SK-N-DZ (cell line): Measurements from ENCODE around the gene PAXX.
"Not testable (repeated sequence)": the region's sequence is repeated elsewhere in the genome, so short reads cannot be mapped to it uniquely, and the experiment has no call there.

Experiments
- DNase-seq: peaks from one replicate; pipeline ENCODE4 v3.0.0-alpha.2; 2015; ENCODE audit warnings: low spot score

PAXX gene

DNA sequence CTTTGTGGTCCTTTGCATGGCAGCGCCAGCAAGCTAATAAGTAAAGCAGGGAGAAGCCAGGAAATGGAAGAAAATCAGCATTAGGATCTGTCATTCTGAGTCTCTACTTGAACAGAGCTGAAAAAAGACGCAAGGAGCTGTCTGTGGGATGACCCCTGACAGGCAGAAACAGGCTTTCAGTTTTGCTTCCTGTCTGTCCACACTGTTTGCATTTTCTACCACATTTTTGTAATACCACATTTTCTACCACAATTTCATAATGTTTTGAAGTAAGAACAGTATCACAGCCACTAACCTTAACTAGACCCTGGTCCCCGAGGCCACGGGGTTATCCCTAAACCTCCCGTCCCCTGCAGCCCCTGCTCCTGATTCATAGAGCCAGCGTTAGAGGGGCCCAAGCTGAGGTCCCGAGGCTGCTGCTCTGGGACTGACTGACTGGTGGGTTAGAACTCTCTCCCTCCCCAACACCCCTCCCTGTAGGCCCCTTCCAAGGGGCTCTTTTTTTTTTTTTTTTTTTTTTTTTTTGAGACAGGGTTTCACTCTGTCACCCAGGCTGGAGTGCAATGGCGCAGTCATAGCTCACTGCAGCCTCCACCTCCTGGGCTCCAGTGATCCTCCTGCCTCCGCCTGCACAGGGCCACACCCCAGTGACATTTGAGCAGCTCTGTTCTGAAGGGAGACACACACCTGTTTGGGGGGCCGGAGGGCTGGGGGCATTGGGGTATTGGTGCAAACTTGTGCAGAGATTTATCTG lies 8.1 kb downstream of the PAXX start:
- no peak for DNase-seq

DNA sequence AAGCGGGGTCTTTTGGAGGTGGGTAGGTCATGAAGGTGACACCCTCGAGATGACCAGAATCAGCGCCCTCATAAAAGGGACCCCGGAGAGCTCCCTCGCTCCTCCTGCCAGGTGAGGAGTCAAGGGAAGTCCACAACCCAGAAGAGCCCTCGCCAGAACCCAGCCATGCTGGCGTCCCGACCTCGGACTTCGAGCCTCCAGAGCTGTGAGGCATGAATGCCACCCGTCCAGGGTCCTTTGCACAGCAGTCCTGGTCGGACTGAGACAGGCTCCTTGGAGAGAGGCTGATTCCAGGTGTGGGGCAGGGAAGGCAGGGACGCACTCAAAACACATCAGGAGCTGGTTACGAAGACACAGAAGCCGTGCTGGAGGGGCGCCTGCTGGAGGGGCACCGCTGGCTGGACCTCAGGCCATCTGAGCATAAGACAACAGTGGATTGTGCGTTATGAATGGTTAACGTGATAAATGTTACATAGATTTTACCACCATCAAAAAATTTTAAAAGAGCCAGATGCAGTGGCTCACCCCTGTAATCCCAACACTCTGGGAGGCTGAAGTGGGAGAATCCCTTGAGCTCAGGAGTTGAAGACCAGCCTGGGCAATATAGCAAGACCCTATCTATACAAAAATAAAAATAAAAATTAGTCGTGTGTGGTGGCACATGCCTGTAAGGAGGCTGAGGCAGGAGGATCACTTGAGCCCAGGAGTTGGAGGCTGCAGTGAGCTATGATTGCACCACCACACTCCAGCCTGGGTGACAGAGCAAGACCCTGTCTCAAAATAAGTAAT lies 9.8 kb downstream of the PAXX start:
- DNase-seq: no peak

DNA sequence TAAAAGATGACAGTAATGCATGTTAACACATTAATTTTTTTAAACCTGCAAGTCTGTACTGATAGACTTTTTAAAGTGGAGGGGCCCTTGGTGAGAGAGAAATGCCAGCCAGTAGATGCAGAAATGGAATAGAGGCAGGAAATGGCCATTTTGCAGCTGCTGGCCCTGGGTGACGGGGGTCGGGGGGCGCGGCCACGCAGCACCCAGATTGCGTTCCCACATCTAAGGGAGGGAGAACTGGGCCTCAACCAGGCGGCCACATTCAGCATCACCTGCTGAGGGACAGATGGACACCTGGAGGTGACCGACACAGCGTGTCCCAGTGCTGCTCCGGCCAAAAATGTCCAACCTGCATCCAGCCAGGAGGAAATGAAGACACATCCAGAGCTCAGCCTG lies 10.4 kb downstream of the PAXX start:
- no peak for DNase-seq

DNA sequence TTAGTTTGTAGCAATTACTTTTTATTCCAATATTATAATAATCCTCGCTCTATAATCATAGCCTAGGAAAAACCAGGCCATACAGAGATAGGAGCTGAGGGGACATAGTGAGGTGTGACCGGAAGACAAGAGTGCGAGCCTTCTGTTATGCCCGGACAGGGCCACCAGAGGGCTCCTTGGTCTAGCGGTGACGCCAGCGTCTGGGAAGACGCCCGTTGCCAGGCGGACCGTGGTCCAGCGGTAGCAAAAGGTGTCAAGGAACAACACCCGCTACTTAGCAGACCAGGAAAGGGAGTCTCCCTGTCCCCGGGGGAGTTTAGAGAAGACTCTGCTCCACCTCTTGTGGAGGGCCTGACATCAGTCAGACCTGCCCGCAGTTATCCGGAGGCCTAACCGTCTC lies 12.1 kb downstream of the PAXX start:
- not testable (repeated sequence) for DNase-seq

DNA sequence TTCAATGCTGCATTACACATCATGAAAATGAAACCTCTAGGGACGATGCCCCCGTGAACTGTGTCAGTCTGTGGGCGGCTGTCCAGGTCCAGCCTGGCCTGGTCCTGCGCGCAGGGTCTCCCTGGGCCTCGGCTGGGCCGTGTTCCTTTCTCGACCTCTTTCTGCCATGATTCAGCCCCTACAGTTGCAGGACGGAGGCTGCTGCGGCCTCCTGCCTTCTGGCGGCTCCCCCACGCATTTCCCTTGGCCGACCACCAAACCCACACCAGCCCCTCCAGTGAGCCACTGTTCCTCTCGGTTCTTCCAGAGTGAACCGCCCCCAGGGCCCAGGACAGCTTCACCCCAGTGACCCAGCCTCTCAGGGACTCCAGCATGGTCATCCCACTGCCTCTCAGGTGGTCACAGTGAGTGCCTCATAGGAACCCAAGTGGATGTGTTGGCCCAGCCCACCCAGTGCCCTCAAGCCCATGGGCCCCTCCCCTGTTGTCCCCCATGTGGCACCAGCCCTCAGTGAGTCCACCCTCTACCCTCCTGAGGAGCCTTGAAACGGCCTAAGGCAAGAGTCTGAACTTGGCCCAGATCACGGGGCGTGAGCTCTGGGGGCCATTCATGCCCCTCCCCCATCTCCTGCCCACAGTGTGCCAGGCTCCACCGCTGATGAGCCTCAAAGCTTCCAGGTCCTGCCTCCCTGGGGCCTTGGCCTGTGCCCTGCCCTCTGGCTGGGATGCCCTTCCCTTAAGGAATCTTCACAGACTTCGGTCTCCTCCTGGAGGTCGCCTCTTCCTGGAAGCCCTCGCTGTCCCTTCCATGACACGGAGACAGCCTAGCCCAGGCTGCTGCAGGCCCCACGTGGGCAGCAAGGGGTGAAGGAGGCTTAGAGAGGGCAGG lies 14.1 kb downstream of the PAXX start:
- no peak for DNase-seq

DNA sequence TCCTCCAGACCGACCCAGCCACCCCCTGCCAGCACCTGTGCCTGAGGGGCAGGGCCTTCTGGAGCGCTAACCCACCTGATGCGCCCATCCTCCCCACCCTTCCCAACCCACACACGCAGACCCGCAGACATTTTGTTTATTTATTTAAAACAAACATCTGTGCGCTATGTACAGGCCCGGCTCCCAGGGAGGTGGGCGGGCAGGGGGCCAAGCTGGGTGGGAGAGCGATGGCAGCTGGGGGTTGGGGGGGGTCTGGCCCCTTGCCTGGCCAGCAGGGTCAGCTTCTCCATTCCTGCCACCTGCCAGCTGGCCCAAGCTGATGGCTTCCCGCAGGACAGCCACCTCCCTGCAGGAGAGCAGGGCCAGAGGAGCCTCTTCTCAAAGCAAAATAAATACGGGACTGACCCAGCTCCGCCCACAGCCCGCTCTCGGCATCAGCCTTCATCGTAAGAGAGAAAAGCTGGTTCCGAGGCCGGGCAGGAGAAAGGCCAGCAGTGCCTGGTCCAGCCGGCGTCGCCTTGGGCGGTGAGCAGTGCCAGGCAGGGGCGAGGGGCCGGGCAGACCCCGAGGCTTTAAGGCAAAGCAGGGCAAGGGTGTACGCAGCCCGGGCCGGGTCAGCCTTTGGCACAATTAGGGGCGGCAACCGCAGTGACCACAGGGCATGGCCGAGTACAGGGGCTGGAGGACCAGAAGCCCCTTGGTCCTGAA lies 15.0 kb downstream of the PAXX start:
- no peak for DNase-seq

DNA sequence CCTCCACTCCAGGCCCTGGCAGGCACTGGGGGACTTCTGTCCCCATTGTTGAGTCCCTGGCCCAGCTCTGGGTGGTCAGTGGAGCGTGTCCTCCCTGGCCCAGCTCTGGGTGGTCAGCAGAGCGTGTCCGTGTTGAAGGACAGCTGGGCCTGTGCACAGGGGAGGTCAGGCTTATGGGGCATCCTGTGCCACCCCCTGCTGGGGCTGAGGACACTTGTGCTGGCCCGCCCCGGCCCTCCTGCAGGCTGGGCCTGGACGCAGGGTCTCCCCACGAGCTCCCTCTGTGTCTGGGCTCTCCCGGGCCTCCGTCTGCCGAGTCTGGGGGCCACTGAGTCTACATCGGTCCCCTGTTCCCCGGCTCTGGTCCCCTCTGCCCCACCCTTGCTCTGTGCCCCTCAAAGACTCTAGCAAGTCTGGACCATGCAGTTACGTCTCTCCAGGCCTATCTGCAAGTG lies 15.6 kb downstream of the PAXX start:
- no peak for DNase-seq

DNA sequence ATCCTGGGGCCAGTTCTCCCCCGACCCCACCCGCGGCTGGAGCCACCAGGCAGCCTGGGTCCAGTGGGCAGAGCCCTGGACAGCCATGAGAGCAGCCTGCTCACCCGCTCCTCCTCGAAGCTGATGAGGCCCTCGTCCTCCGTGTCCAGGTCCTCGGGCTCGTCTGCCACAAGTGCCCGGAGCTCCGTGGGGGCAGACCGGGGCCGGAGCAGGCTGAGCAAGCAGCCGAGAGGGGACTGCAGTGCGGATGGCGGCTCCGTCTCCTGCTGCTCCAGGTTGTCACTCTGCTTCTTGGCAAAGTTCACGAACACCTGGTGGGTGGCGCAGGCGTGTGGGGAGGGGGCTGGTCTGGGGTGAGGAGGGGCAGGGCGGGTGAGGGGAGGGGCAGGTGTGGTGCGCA lies 16.1 kb downstream of the PAXX start:
- no peak for DNase-seq

DNA sequence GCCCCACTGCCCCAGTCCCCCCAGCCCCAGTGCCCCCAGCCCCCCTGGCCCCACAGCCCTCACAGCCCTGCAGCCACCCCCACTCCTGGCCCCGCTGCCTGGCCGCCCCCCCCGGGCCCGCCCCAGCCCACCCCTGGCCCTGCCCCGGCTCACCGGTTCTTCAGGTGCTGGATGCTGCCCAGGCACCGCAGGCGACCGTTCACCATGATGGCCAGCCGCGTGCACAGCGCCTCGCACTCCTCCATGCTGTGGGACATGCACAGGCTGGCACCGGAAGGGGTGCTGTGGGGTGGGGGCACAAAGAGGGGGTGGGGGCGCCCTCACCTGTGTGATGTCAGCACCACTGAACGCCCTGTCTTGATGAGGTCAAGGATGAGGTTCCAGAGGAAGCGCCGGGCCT lies 17.0 kb downstream of the PAXX start:
- no peak for DNase-seq

DNA sequence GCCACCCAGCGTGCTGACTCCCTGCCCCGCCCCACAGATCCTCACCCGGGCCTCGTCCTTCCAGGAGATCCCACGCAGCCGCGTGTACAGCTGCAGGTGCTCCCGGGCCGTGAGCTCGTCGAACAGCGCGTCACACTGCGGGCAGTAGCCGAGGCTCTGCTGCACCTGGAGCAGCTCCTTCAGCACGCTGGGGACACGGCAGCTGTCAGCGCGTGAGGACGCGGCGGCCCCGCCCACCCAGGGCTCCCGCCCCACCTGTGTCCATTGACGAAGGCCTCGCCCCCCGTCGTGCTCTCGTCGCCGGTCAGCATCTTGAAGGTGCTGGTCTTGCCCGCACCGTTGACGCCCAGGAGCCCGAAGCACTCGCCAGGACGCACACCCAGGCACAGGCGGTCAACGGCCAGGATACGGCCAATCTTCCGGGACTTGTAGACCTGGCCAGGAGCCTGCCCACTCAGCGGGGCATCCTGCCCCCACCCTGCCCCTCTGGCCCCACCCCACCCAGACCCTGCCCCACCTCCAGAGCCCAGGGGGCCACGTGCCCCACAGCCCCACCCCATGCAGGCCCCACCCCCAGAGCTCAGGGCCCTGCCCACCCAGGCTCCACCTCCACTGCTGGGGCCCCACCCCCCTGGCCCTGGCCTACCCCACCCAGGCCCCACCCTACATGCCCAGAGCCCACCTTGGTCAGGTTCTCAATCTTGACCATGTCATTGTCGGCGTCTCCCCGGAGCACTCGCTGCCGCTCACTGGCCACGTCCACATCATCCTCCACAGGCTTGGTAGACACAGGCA lies 17.9 kb downstream of the PAXX start:
- DNase-seq: no peak

DNA sequence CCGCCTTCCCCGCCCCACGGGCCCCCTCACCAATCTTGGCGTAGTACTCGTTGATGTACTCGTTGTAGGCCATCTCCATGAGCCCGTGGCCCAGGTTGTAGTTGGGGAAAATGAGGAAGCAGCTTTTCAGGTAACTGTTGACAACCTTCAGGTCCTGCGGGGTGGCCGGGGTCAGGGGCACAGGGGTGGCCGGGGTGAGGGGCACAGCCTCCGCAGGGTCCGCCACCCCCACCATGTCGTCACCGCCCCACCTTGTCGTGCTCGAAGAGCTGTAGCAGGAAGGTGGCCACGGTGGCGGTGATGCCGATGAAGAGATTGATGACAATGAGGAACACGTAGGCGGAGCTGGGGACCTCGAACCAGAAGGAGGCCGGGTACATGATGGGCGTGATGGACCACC lies 18.9 kb downstream of the PAXX start:
- DNase-seq: no peak

DNA sequence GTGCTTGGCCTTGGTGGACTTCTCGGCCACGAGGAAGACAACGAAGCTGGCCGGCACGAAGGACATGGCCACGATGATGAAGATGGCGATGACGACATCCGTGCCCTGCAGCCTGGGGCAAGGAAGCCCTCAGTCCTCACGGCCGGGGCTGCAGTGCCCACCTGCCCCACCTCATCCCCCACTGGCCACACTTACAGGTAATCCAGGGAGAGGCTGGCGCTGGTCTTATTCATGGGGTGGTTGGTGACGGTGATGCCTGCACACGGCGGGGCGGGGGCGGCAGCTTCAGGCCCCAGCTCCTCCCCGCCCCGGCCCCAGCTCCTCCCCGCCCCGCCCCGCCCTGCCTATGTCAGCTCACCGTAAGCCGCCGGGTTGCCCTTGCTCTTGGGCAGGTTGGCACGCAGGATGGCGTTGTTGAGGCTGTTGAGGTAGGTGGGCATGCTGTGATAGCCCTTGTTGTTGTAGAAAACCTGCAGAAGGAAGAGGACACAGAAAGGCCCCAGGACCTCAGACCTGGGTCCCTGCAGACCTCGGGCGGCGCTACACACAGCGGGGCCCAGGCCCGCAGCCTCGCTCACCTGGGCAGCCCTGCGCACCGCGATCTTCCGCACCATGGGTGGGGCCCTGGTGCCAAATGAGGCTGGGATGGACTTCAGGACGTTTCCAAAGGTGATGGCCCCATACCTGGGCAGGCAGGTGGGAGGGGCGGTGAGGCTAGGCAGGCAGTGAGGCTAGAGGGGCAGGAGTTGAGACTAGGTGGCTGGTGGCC lies 19.9 kb downstream of the PAXX start:
- DNase-seq: no peak

DNA sequence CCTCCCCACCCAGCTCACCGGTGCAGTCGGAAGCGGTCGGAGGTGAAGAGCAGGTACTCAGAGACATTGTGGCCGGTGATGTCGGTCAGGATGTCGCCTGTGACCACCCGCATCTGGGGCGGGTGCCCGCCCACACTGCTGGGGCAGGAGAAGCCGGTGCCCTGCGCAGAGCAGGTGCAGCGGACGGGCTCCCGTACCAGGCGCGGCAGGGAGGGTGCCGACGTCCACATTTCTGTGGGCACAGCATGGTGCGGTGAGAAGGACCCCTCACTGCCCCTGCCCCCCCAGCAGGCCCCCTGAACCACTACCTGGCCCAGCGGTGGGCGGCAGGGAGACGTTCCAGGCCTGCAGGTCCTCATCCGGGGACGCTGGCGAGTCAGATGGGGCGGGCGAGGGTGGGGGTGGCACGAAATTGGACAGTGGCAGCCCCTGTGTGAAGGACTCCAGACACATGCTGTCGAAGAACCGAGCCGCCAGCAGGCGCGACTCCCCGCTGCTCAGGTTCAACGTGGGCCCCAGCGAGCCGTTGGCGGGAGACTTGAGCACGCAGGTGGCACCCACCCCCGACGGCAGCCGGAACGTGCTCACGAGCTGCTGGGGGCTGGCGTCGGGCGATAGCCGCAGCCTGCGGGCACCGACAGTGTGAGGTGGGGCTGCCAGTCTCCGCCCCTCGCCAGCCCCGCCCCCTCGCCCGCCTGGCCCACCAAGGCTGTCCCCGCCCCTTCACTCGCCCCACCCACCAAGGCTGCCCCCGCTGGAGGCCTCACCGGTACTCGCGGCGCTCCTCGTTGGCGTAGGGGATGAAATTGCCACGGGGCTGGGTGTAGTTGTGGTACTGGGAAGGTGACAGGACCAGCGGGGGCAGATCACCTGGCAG lies 20.7 kb downstream of the PAXX start:
- DNase-seq: no peak

DNA sequence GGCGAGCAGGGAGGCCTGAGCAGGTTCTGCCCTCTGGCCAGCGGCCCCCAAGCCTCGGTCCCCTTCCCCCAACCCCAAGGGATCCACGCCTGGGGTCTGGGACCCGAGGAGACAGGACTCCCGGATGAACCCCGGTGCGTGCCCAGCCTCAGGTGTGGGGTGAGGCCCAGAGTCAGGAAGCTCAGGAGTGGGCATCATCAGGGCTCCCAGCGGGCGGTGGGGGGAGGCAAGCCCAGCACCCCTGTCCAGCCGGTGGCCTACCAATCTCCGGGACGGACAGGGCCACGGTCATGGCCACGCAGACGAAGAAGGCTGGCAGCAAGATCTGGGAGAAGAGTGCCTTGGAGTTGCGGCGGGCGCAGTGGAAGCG lies 21.3 kb downstream of the PAXX start:
- DNase-seq: no peak

DNA sequence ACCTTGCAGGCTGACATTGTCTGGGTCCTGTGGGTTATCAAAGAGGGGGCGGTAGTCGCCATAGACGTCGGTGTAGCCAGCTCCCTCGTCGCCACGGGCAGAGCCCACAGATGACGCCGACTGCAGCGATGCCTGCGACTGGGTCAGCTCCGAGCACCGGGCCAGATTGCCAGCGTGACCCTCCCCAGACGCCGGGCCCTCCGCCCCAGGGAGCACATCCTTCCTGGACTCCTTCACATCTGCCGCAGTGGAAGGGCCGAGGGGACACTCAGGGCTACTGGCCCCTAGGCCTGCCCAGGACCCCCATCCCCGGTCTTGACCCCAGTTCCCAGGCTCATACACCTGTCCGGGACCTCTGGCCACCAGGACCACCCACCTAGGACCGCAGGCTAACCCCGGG lies 21.9 kb downstream of the PAXX start:
- no peak for DNase-seq

DNA sequence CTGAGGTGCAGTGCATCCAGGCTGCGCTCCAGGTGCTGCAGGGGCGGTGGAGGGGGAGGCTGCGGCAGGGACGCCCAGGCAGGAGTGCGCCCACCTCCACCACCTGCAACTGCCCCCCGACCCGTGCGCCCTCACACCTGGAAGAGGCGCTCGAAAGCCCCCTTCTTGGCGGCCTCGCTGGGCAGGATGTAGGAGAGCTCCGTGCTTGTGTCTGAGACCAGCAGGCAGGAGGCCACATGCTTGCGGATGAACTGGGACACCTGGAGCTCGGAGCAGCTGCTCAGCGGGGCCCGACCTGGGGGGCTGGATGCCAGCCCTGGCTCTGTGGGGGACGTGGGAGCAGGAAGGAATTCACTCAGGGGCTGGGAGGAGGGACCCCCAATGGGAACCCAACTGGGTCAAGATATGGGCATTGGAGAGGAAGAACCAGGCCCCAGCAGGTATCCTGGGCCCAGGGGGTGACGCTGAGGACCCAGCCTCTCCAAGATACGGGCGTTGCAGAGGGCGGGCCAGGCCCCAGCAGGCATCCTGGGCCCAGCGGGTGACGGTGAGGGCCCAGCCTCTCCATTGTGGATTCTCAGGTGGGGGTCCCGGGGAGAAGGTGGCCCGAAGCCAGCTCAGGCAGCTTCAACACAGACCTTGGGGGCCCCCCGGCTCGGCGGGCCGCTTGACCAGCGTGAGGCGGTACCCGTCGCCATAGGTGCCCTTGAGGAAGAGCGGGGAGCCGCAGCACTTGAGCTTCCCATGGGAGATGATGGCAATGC lies 22.7 kb downstream of the PAXX start:
- DNase-seq: no peak

DNA sequence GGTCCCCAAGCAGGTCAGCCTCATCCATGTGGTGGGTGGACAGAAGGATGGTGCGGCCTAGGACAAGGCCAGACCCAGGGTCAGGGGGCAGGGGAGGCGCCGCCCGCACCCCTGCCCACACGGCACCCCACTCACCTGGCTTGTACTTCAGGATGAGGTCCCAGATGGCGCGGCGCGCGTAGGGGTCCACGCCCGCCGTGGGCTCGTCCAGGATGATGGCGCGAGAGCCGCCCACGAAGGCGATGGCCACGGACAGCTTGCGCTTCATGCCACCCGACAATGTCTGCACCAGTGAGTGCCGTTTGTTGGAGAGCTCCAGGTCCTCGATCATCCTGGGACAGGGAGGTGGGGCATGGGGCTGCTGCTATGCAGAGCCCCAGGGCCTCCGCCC lies 23.3 kb downstream of the PAXX start:
- DNase-seq: no peak

DNA sequence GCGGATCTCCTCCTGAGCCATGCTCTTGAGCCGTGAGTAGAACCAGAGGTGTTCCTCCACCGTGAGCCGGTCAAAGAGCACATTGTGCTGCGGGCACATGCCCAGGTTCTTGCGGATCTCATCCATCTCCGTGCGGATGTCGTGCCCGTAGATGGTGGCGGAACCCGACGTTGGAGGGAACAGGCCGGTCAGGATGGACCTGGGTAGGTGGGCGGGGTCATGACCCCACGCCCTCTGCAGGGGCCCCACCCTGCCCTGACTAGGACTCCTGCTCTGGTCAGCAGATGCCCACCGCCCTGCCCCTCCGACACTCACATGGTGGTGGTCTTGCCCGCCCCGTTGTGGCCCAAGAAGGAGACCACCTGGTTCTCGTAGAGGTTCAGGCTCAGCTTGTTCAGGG lies 23.8 kb downstream of the PAXX start:
- DNase-seq: no peak
